Activated CD4-positive, alpha-beta T cell treated with anti-CD3 and anti-CD28 coated beads, Interleukin-2, amount 50 U/mL, for 16 hours (primary cell): ENCODE results near the gene ARFGAP3.
"Not testable (repeated sequence)": the region's sequence is repeated elsewhere in the genome, so short reads cannot be mapped to it uniquely, and the experiment has no call there.

Experiments used
- DNase-seq: peaks from one replicate; pipeline ENCODE4 v3.0.0-alpha.2; 2020

Gene ARFGAP3

GRCh38 chr22:42792909-42793847 lies 63.9 kb downstream of the ARFGAP3 start:
- no peak for DNase-seq

DNA sequence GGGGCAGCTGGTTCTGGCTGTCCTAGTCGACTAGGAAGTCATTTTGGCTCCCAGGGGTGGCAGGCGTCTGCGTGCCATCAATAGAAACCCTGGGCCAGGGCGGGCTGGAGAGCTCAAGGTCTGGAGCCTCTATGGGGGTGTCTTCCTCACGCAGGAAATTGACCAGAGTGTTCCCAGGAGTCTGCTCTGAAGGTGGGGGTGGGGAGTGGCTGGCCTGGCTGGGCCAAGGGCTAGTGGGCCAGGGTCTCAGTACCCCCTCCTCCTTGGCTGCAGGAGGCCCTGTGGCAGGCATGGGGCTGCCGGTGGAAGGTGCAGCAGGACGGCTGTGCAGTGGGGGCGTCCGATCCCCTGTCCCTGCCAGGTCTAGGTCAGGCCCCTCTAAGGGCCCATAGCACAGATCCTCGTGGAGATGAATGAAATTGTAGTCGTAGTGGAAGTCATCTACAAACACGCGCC lies 64.6 kb downstream of the ARFGAP3 start:
- no peak for DNase-seq

- DNase-seq, result no peak
These were observed 65.2 kb downstream of the ARFGAP3 start for GRCh38 chr22:42791721-42792452.

- no peak for DNase-seq
These were observed 68.6 kb downstream of the ARFGAP3 start for GRCh38 chr22:42788466-42788865.

DNA sequence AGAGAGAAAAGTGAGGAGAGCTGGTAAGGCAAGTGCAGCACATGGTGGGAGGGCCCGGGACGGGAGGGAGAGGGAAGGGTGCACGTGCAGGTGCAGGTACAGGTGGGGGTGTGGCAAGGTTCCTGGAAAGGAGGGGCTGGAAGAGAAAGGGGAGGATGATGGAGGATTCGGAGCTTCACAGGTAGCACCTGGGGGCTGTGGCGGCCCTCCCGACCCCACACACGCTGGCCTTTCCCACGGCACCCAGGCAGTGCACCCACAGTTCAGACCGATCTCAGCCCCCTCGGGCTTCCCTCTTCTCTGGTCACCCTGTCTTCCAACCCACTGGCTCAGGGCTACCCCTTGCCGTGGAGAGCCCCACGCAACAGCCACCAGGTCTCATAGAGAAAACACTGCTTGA lies 69.1 kb downstream of the ARFGAP3 start:
- DNase-seq, result no peak

DNA sequence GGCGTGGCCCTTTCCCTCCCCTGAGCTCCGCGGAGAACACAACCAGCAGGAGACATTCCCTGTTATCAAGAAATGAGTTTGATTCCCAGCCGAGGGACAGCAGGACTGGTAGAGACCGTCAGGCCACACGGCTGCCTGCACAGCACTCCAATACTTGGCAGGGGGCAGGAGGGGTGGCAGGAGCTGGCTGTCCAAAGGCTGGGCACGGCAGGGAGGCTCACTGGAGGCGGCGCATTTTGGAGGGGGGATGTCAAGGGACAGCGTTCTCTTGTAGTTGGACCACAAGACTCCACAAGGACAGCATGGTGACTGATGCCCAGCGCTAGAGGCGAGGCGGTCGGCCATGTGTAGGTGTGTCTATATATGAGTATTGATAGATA lies 69.7 kb downstream of the ARFGAP3 start:
- no peak for DNase-seq

GRCh38 chr22:42786606-42787356 lies 70.3 kb downstream of the ARFGAP3 start:
- DNase-seq, result no peak

GRCh38 chr22:42785706-42786499 lies 71.2 kb downstream of the ARFGAP3 start:
- no peak for DNase-seq

DNA sequence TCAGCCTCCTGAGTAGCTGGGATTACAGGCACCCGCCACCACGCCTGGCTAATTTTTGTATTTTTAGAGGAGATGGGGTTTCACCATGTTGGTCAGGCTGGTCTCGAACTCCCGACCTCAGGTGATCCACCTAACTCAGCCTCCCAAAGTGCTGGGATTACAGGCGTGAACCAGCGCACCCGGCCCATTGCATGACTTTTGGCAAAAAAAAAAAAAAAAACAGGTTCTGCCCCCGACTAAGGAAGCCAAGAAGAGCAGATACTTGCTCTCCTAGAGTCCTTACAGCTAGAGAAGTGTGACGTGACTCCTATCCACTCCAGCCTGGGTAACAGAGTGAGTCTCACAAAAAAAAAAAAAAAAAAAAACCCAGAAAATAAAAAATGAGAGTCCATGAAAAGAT lies 74.8 kb downstream of the ARFGAP3 start:
- not testable (repeated sequence) for DNase-seq

- DNase-seq, result peak; percentile 74
These were observed 77.0 kb downstream of the ARFGAP3 start for GRCh38 chr22:42780070-42780540.

DNA sequence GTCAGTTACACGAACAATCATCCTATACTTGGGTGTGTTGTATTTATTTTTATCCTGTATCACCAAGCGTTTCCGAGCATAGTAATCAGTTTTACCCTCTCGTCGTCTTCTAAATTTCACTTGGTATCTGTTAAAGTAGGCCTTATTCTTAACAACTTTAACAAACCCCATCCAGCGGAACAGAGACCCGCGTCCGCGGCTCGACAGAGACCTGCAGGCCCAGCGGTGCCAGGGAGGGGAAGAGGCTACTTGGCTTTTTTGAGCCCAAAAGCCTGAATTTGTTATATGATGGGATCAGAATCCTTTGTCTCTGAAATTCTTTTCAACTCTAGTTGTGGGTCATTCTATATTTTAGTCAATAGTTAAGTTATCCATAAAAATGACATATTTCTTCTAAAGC lies 79.9 kb downstream of the ARFGAP3 start:
- no peak for DNase-seq

DNA sequence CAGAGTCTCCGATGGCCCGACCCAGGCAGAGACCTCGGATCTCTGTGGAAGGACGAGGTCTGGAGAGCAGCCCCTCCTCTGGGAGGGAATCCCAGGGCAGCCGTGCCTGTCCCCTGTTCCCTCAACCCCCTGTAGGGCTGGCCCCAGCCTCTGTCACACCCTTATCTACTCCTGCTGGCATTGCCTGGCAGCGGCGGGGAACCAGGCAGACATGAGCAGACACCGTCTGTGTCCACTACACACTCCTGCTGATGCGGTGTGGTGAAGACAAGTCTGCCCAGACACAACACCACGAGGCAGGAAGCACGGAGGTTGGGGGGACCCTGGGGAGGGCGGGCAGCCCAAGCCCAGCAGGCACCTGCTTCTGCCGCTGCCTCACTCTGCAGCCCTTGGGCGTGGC lies 83.9 kb downstream of the ARFGAP3 start:
- no peak for DNase-seq

DNA sequence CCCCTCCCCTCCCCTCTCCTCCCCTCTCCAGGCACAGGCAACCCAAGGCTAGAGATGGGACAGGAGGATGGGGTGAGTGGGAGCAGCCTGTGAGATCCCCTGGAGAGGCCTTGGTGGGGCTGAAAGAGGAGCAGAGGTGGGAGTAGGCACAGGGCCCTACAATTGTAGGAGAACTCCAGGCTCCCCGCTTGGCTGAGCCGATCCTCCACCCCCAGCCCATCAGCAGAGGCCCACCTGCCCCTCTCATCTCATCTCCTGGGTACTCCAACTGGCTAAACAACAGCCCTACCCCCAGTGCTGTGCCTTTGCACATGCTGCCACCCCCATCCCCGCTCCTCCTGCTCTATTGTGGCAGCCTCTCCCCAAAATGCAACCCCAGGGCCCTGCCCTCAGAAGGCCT lies 84.4 kb downstream of the ARFGAP3 start:
- DNase-seq, result no peak

- DNase-seq, result no peak
These were observed 86.0 kb downstream of the ARFGAP3 start for GRCh38 chr22:42770941-42771647.

DNA sequence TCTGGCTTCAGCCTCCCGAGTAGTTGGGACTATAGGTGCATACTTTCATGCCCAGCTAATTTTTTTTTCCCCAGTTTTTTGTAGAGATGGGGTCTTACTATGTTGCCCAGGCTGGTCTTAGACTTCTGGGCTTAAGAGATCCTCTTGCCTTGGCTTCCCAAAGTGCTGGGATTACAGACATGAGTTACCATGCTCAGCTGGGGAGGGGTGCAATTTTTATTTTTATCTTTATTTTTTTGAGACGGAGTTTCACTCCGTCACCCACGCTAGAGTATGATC lies 86.7 kb downstream of the ARFGAP3 start:
- DNase-seq, result no peak

GRCh38 chr22:42769574-42770447 lies 87.3 kb downstream of the ARFGAP3 start:
- no peak for DNase-seq

GRCh38 chr22:42769238-42769573 lies 87.9 kb downstream of the ARFGAP3 start:
- no peak for DNase-seq

DNA sequence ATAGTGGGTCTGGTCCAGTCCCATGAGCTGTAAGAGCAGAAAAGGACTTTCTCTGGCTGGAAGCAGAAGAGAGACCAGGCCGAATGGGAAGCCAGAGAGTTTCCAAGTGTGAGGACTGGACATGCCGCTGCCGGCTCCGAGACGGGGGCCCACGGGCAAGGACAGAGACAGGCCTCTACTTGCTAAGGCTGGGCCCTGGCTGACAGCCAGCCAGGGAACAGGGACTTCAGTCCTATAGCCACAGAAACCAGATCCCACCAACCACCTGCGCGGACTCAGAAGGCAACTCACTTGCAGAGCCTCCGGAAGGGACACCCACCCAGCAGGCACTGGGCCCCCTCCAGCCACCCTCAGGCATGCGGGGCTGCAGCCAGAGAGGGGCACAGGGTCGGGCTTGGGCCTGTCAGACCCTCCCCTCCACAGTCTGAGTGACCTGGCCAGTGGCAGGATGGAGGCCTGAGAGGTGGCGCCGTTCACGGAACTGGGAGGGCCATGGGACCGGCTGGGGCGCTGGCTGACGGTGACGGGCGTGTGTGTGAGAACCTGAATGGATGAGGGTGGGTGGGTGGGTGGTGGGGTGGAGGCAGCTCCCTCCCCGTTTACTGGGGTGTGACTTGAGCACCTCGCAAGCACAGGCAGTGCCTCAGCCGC lies 88.6 kb downstream of the ARFGAP3 start:
- DNase-seq, result no peak

GRCh38 chr22:42766860-42767259 lies 90.2 kb downstream of the ARFGAP3 start:
- DNase-seq, result no peak

DNA sequence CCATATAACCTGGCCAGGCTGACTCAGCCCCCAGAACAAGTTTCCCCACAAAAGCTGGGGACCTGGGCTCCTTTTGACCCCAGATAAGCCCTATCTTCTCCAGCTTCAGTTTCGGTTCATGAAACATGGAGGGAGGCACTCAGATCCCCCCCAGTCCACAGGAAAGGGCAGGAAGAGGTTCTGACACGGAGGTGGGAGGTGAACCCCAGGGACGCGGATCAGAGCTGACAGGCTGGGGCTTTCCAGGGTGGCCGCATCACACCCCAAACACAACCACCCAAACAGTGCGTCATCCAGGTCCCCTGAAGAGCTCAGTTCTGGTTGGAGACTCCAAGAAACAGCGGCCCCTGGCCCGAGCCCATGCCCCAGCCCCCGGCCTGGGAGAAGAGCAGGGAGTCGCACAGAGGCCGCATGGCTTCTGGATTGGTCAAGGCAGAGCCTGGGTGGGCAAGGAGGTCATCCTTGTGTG lies 92.1 kb downstream of the ARFGAP3 start:
- no peak for DNase-seq
